Measurements from ENCODE around the gene NALCN. TPM values are rescaled to one million over a fixed set of nuclear protein-coding genes. Genes with fewer than 3 reads are reported as not detected.

The NALCN gene
- total RNA-seq, 1 donor from 2014 or later = 3.5 TPM

GRCh38 chr13:101332583-101332982 is 83.7 kb downstream of the NALCN start:
- intact Hi-C loops (cut with DNase I) = no loop called here
- no peak overlapping the region for H3K4me3 ChIP-seq
- ATAC-seq = no peak
- no peak for DNase-seq
- no peaks in the 10 kb centered on the region for H3K36me3 ChIP-seq
- H3K27ac ChIP-seq = no peak overlapping the region
- no peaks in the 10 kb centered on the region for H3K27me3 ChIP-seq
- TF ChIP-seq CTCF (IDR thresholded peaks at IDR 0.05) = no peak
- no peaks in the 10 kb centered on the region for H3K9me3 ChIP-seq
- no peaks in the 10 kb centered on the region for H3K4me1 ChIP-seq

GRCh38 chr13:101331731-101332130 is 84.6 kb downstream of the NALCN start:
- ATAC-seq (no peak), DNase-seq (no peak)
- Histone ChIP-seq H3K27ac (no peak overlapping the region), H3K27me3 (no peaks in the 10 kb centered on the region), H3K4me3 (no peak overlapping the region), H3K9me3 (no peaks in the 10 kb centered on the region), H3K4me1 (no peaks in the 10 kb centered on the region), H3K36me3 (no peaks in the 10 kb centered on the region)
- intact Hi-C loops (cut with DNase I) = no loop called here
- no peak for TF ChIP-seq CTCF (IDR thresholded peaks at IDR 0.05)

DNA sequence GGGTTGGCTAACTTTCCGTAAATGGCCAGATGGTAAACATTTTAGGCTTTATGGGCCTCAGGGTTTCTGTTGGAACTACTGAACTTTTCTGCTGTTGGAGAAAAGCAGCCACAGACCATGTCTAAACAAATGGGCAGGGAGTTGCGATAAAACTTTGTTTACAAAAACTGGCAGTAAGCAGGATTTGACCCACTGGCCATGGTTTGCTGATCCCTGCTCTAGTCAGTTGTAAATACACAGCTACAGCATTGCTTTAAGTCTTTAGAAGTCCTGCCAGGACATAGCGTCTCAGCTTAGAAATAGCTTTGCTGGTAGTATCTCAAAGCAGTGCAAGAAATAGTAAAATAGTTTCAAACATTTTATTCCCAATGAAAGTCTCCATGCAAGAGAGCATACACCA is 88.4 kb downstream of the NALCN start:
- no peak for DNase-seq
- Histone ChIP-seq H3K27ac (no peak overlapping the region), H3K27me3 (no peaks in the 10 kb centered on the region), H3K9me3 (no peaks in the 10 kb centered on the region), H3K4me3 (no peak overlapping the region), H3K36me3 (no peaks in the 10 kb centered on the region), H3K4me1 (no peaks in the 10 kb centered on the region)
- no peak for ATAC-seq
- TF ChIP-seq CTCF (IDR thresholded peaks at IDR 0.05) = no peak
- intact Hi-C loops (cut with DNase I) = no loop called here

DNA sequence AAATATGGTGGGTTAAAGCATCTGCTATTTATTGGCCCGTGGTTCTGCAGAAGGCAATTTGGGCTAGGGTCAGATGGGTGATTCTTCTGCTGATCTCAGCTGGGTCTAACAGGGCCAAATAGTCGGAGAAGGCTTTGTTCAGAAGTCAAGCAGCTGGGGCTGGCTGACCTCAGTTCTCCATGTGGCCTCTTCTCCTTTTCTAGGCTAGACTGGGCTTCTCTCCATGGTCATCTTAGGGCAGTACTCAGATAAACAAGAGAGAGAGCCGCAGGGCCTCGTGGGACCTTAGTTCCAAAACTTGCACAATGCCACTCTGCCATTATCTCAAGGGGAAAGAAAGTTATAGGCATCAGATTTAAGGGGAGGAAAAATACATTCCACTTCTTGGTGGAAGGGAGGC is 89.6 kb downstream of the NALCN start:
- intact Hi-C loops (cut with DNase I) = no loop called here
- no peak for DNase-seq
- no peak for ATAC-seq
- H3K27ac ChIP-seq = no peak overlapping the region
- H3K9me3 ChIP-seq = no peaks in the 10 kb centered on the region
- no peaks in the 10 kb centered on the region for H3K4me1 ChIP-seq
- TF ChIP-seq CTCF (IDR thresholded peaks at IDR 0.05) = no peak
- H3K27me3 ChIP-seq = no peaks in the 10 kb centered on the region
- H3K36me3 ChIP-seq = no peaks in the 10 kb centered on the region
- no peak overlapping the region for H3K4me3 ChIP-seq

- ATAC-seq = no peak
Measured at GRCh38 chr13:101325423-101325822, 90.9 kb downstream of the NALCN start.

More at GRCh38 chr13:101325423-101325822, 90.9 kb downstream of the NALCN start:
- Histone ChIP-seq H3K4me1 (no peaks in the 10 kb centered on the region), H3K27me3 (no peaks in the 10 kb centered on the region), H3K9me3 (no peaks in the 10 kb centered on the region), H3K27ac (no peak overlapping the region), H3K36me3 (no peaks in the 10 kb centered on the region), H3K4me3 (no peak overlapping the region)
- no peak for TF ChIP-seq CTCF (IDR thresholded peaks at IDR 0.05)
- no peak for DNase-seq
- intact Hi-C loops (cut with DNase I) = no loop called here

Data from upper lobe of right lung (tissue), 1 donor.